IMR-90 (cell line): Measurements from ENCODE around the gene NFIA. TPM values are rescaled to one million over a fixed set of nuclear protein-coding genes. Genes with fewer than 3 reads are reported as not detected.

Experiments used
- ATAC-seq: fragments of 200-7000 bp; cut with Tn5 transposase; 2 replicates; pipeline ENCODE4 v1.9.1; 2020; ENCODE audit warnings: low read depth, mild to moderate bottlenecking, moderate library complexity
- BruUV-seq: library from RNA; stranded (reverse); fragments of 400-500 nt; replicated peaks from 2 replicates; lab custom pipeline; 2021; lab: Mats Ljungman, UMichigan
- CTCF ChIA-PET: fragments of 300-600 bp; formaldehyde crosslinking; extraction: SDS; loops from one replicate; lab custom pipeline; 2021; ENCODE audit warnings: antibody characterized with exemption; lab: Yijun Ruan, JAX
- POLR2A ChIA-PET: fragments of 300-600 bp; sonication (Branson Sonifier 250); formaldehyde crosslinking; loops from one replicate; lab custom pipeline; 2022; ENCODE audit warnings: antibody characterized with exemption; ENCODE audit not compliant: unreplicated experiment; lab: Charles Lee
- DNase-seq: peaks from one replicate; pipeline ENCODE4 v3.0.0; 2013
- H2AFZ ChIP-seq: replicated peaks from 2 replicates; pipeline ENCODE3; 2013; ENCODE audit warnings: low read length, mild to moderate bottlenecking; ENCODE audit not compliant: poor library complexity
- H2AK5ac ChIP-seq: 2 replicates; pipeline ENCODE4 v1.6.1; 2013; ENCODE audit warnings: low read depth, low read length, inconsistent platforms
- H2AK9ac ChIP-seq: replicated peaks from 2 replicates; pipeline ENCODE3; 2013; ENCODE audit warnings: mild to moderate bottlenecking, low read depth, low read length, moderate library complexity; ENCODE audit not compliant: poor library complexity
- H2BK120ac ChIP-seq: 2 replicates; pipeline ENCODE4 v1.6.1; 2013; ENCODE audit warnings: low read depth, low read length, inconsistent platforms
- H2BK15ac ChIP-seq: 3 replicates; pipeline ENCODE4 v1.6.1; 2013; ENCODE audit warnings: low read depth, low read length, inconsistent platforms
- H2BK20ac ChIP-seq: 2 replicates; pipeline ENCODE4 v1.6.1; 2013; ENCODE audit warnings: low read depth, mild to moderate bottlenecking, inconsistent platforms, low read length, moderate library complexity
- H2BK5ac ChIP-seq: 2 replicates; pipeline ENCODE4 v1.6.1; 2013; ENCODE audit warnings: mild to moderate bottlenecking, low read depth, low read length, inconsistent platforms; ENCODE audit not compliant: poor library complexity, severe bottlenecking
- H3K14ac ChIP-seq: replicated peaks from 2 replicates; pipeline ENCODE4 v1.6.1; 2013; ENCODE audit warnings: low read depth, low read length, inconsistent platforms
- H3K18ac ChIP-seq: 2 replicates; pipeline ENCODE4 v1.6.1; 2013; ENCODE audit warnings: low read depth, low read length, control low read depth
- H3K23ac ChIP-seq: 2 replicates; pipeline ENCODE4 v1.6.1; 2013; ENCODE audit warnings: low read depth, low read length, inconsistent platforms
- H3K27ac ChIP-seq: 2 replicates; pipeline ENCODE4 v1.5.1; 2013; ENCODE audit warnings: mild to moderate bottlenecking, control low read depth, low read length; ENCODE audit not compliant: insufficient read depth
- H3K27me3 ChIP-seq: 2 replicates; pipeline ENCODE4 v1.6.1; 2013; ENCODE audit warnings: low read length; ENCODE audit not compliant: control insufficient read depth, insufficient read depth
- H3K36me3 ChIP-seq: 2 replicates; pipeline ENCODE4 v1.6.1; 2013; ENCODE audit warnings: low read length, mixed read lengths; ENCODE audit not compliant: control insufficient read depth, insufficient read depth
- H3K4ac ChIP-seq: 2 replicates; pipeline ENCODE4 v1.6.1; 2013; ENCODE audit warnings: low read depth, low read length, inconsistent platforms
- H3K4me1 ChIP-seq: 2 replicates; pipeline ENCODE4 v1.6.1; 2013; ENCODE audit warnings: low read length, mixed read lengths; ENCODE audit not compliant: control insufficient read depth, insufficient read depth
- H3K4me2 ChIP-seq: 2 replicates; pipeline ENCODE4 v1.6.1; 2013; ENCODE audit warnings: low read depth, mild to moderate bottlenecking, control low read depth, low read length, moderate library complexity
- H3K4me3 ChIP-seq: 2 replicates; pipeline ENCODE4 v1.5.1; 2013; ENCODE audit warnings: low read depth, mild to moderate bottlenecking, control low read depth, low read length, moderate library complexity; ENCODE audit not compliant: insufficient read depth
- H3K56ac ChIP-seq: 2 replicates; pipeline ENCODE4 v1.6.1; 2013; ENCODE audit warnings: low read length, inconsistent platforms; ENCODE audit not compliant: insufficient read depth; ENCODE audit errors: extremely low read depth
- H3K79me1 ChIP-seq, 2 experiments: 2 replicates each; pipeline ENCODE4 v1.6.1; 2013; ENCODE audit warnings: low read length in 2 of 2, inconsistent platforms in 1 of 2, low read depth in 1 of 2
- H3K9ac ChIP-seq: 2 replicates; pipeline ENCODE4 v1.6.1; 2013; ENCODE audit warnings: low read depth, low read length, control low read depth
- H3K9me1 ChIP-seq: 2 replicates; pipeline ENCODE4 v1.6.1; 2013; ENCODE audit warnings: low read length, inconsistent platforms; ENCODE audit not compliant: insufficient read depth
- H3K9me3 ChIP-seq: 2 replicates; pipeline ENCODE4 v1.6.1; 2013; ENCODE audit warnings: low read length; ENCODE audit not compliant: control insufficient read depth, insufficient read depth
- H4K20me1 ChIP-seq: 2 replicates; pipeline ENCODE4 v1.6.1; 2013; ENCODE audit warnings: low read length, inconsistent platforms; ENCODE audit not compliant: insufficient read depth
- H4K5ac ChIP-seq: 2 replicates; pipeline ENCODE4 v1.6.1; 2013; ENCODE audit warnings: mild to moderate bottlenecking, low read depth, low read length, control low read depth
- H4K8ac ChIP-seq, 2 experiments: 2 replicates each; pipeline ENCODE4 v1.6.1; 2013; ENCODE audit warnings: low read depth in 2 of 2, low read length in 2 of 2, control low read depth in 1 of 2, inconsistent platforms in 1 of 2
- H4K91ac ChIP-seq: 2 replicates; pipeline ENCODE4 v1.6.1; 2013; ENCODE audit warnings: low read depth, low read length, inconsistent platforms; ENCODE audit not compliant: insufficient read depth
- CEBPB ChIP-seq: IDR thresholded peaks from 2 replicates; pipeline ENCODE4 v1.6.1; 2012; ENCODE audit warnings: low read depth, low read length, improper control_type of control experiment
- CHD1 ChIP-seq: IDR thresholded peaks from 2 replicates; pipeline ENCODE4 v1.6.1; 2012; ENCODE audit warnings: low read depth, low read length, improper control_type of control experiment
- CTCF ChIP-seq: conservative IDR thresholded peaks from 2 replicates; pipeline ENCODE4 v1.5.1; 2012; ENCODE audit warnings: mild to moderate bottlenecking, low read depth, low read length, improper control_type of control experiment
- ELK1 ChIP-seq: fragments of 150-350 bp; IDR thresholded peaks from 2 replicates; pipeline ENCODE4 v1.6.1; 2016; ENCODE audit warnings: low read depth, mild to moderate bottlenecking, low read length, moderate library complexity, borderline replicate concordance
- FOS ChIP-seq: fragments of 150-350 bp; IDR thresholded peaks from 2 replicates; pipeline ENCODE4 v1.6.1; 2016; ENCODE audit warnings: low read depth, low read length
- MAFK ChIP-seq: IDR thresholded peaks from 2 replicates; pipeline ENCODE4 v1.6.1; 2012; ENCODE audit warnings: low read depth, low read length, improper control_type of control experiment
- MAZ ChIP-seq: IDR thresholded peaks from 2 replicates; pipeline ENCODE4 v1.6.1; 2012; ENCODE audit warnings: low read depth, mild to moderate bottlenecking, low read length, improper control_type of control experiment, moderate library complexity, borderline replicate concordance
- MXI1 ChIP-seq: IDR thresholded peaks from 2 replicates; pipeline ENCODE4 v1.6.1; 2012; ENCODE audit warnings: low read depth, mild to moderate bottlenecking, low read length, moderate library complexity, borderline replicate concordance
- NFE2L2 ChIP-seq: fragments of 150-350 bp; IDR thresholded peaks from 2 replicates; pipeline ENCODE4 v1.6.1; 2016; ENCODE audit warnings: low read depth, mild to moderate bottlenecking, low read length
- POLR2A ChIP-seq: IDR thresholded peaks from 2 replicates; pipeline ENCODE4 v1.6.1; 2012; ENCODE audit warnings: mild to moderate bottlenecking, low read depth, low read length
- RAD21 ChIP-seq: IDR thresholded peaks from 2 replicates; pipeline ENCODE4 v1.6.1; 2012; ENCODE audit warnings: low read length, improper control_type of control experiment
- RCOR1 ChIP-seq: IDR thresholded peaks from 2 replicates; pipeline ENCODE4 v1.6.1; 2012; ENCODE audit warnings: mild to moderate bottlenecking, low read length, improper control_type of control experiment; ENCODE audit not compliant: insufficient replicate concordance
- RFX5 ChIP-seq: IDR thresholded peaks from 2 replicates; pipeline ENCODE4 v1.8.0; 2012; ENCODE audit warnings: low read depth, mild to moderate bottlenecking, low read length, moderate library complexity
- SMC3 ChIP-seq: fragments of 150-350 bp; IDR thresholded peaks from 2 replicates; pipeline ENCODE4 v1.6.1; 2016; ENCODE audit warnings: low read depth, mild to moderate bottlenecking, antibody characterized with exemption, low read length, moderate library complexity
- USF2 ChIP-seq: fragments of 150-350 bp; IDR thresholded peaks from 2 replicates; pipeline ENCODE4 v1.6.1; 2017; ENCODE audit warnings: mild to moderate bottlenecking, antibody characterized with exemption, low read length, low read depth
- WGBS, 2 experiments: methylation state at CpG; one replicate each; pipeline versions ENCODE4 v1.1.5 to v1.1.7; 2013; ENCODE audit warnings: missing lambda C conversion rate in 2 of 2; ENCODE audit not compliant: insufficient read length in 1 of 2; ENCODE audit errors: extremely low coverage in 2 of 2; 5-methylcytosine and 5-hydroxymethylcytosine counted together
- dilution Hi-C: fragments of 300-500 bp; cut with HindIII; formaldehyde crosslinking; loops from one replicate; pipeline ENCODE4 v1.14.3; 2018; ENCODE audit warnings: low sequenced_read_pairs; ENCODE audit not compliant: unreplicated experiment
- in situ Hi-C: fragments of 300-500 bp; cut with MboI; formaldehyde crosslinking; loops from 3 replicates; pipeline ENCODE4 v1.14.3; 2019; ENCODE audit warnings: low sequenced_read_pairs, inconsistent platforms, mixed read lengths
- intact Hi-C: fragments of 100-400 bp; cut with micrococcal nuclease; formaldehyde crosslinking; loops from 2 replicates; pipeline ENCODE4 v1.10.0; 2022
- polyA plus RNA-seq, 3 experiments: library from polyadenylated mRNA; depleted of rRNA; stranded (reverse); fragments of >200 nt; gene quantifications; 2 replicates each; pipeline ENCODE4 v1.2.3, GENCODE V29; 2012; ENCODE audit warnings: low replicate concordance in 1 of 3
- total RNA-seq: library from RNA; depleted of rRNA; stranded (reverse); fragments of >200 nt; gene quantifications from 2 replicates; pipeline ENCODE4 v1.2.3, GENCODE V29; 2012

NFIA gene
- total and polyA plus RNA-seq, 2 of the 4 experiments (the other 2 are of a cell fraction): 1.6 to 2.2 TPM

- no peak overlapping the region for H4K91ac ChIP-seq
- no peak overlapping the region for H3K4me2 ChIP-seq
- TF ChIP-seq RFX5: no peak
- no peak for TF ChIP-seq ELK1
- TF ChIP-seq CTCF: no peak
- TF ChIP-seq CEBPB: no peak
- TF ChIP-seq MAFK: no peak
- no peak for TF ChIP-seq FOS
- no peak for TF ChIP-seq RAD21
- no peak for TF ChIP-seq MAZ
- no peak for TF ChIP-seq CHD1
- no peak for TF ChIP-seq NFE2L2
- TF ChIP-seq SMC3: no peak
- TF ChIP-seq POLR2A: no peak
- TF ChIP-seq MXI1: no peak
- no peak for TF ChIP-seq USF2
- no peak for TF ChIP-seq RCOR1
- no peak overlapping the region for H2BK120ac ChIP-seq
- POLR2A ChIA-PET: no interaction called here
- no peak overlapping the region for H2AK9ac ChIP-seq
- ATAC-seq (no peak), DNase-seq (no peak)
- in situ Hi-C loops: no loop called here
- no peak overlapping the region for H3K4me3 ChIP-seq
- H2BK20ac ChIP-seq: no peak overlapping the region
- intact Hi-C loops: no loop called here
- no peak overlapping the region for H3K18ac ChIP-seq
- H3K56ac ChIP-seq: no peak overlapping the region
- no peaks in the 10 kb centered on the region for H3K9me1 ChIP-seq
- no peak overlapping the region for H3K4ac ChIP-seq
- H4K8ac ChIP-seq: no peak overlapping the region
- H4K20me1 ChIP-seq: no peaks in the 10 kb centered on the region
- H3K14ac ChIP-seq: no peak overlapping the region
- H3K27me3 ChIP-seq: no peaks in the 10 kb centered on the region
- WGBS, 2 experiments: no CpG with 5 or more reads among the region's 4 CpGs
- H2AFZ ChIP-seq: no peak overlapping the region
- no peak overlapping the region for H2BK5ac ChIP-seq
- no peak overlapping the region for H2AK5ac ChIP-seq
- BruUV-seq: no TSS peak
- dilution Hi-C loops: no loop called here
- H3K27ac ChIP-seq: no peak overlapping the region
- H3K36me3 ChIP-seq: no peaks in the 10 kb centered on the region
- no peak overlapping the region for H2BK15ac ChIP-seq
- CTCF ChIA-PET: no interaction called here
- peaks cover 2% of the 10 kb centered on the region; the same call in 1 of the 2 replicates for H3K4me1 ChIP-seq
- H3K79me1 ChIP-seq: no peaks in the 10 kb centered on the region
- no peak overlapping the region for H4K5ac ChIP-seq
- no peak overlapping the region for H3K9ac ChIP-seq
- no peaks in the 10 kb centered on the region for H3K9me3 ChIP-seq
- no peak overlapping the region for H3K23ac ChIP-seq
These were observed 159.1 kb downstream of the NFIA start for GRCh38 chr1:61241411-61241838.
